Liver (tissue), 9 donors: ENCODE measurements around the gene ZNF557. TPM values are rescaled to one million over a fixed set of nuclear protein-coding genes. Genes with fewer than 3 reads are reported as not detected.

ENCODE experiments used
- DNase-seq: peaks from one replicate; pipeline ENCODE4 v3.0.0-alpha.2; 2017; ENCODE audit warnings: low spot score
- H3K27ac ChIP-seq, 2 donors: one replicate each; pipeline ENCODE4 v1.7.0; 2013; ENCODE audit warnings: inconsistent platforms in 2 of 2, low read length in 2 of 2, control low read depth in 1 of 2, low read depth in 1 of 2, mild to moderate bottlenecking in 1 of 2
- H3K27me3 ChIP-seq, 4 donors: one replicate each; pipeline versions ENCODE4 v1.6.1 to v1.7.0; 2013; ENCODE audit warnings: low read length in 3 of 4, inconsistent platforms in 1 of 4, mild to moderate bottlenecking in 1 of 4, moderate library complexity in 1 of 4; ENCODE audit not compliant: control insufficient read depth in 4 of 4, insufficient read depth in 4 of 4
- H3K36me3 ChIP-seq, 4 donors: one replicate each; pipeline versions ENCODE4 v1.6.1 to v1.7.0; 2013; ENCODE audit warnings: low read length in 3 of 4, mild to moderate bottlenecking in 3 of 4, low read depth in 1 of 4, moderate library complexity in 1 of 4; ENCODE audit not compliant: control insufficient read depth in 4 of 4, insufficient read depth in 3 of 4
- H3K4me1 ChIP-seq, 4 donors: one replicate each; pipeline versions ENCODE4 v1.6.1 to v1.7.0; 2013; ENCODE audit warnings: low read length in 3 of 4, mild to moderate bottlenecking in 3 of 4, moderate library complexity in 1 of 4; ENCODE audit not compliant: control insufficient read depth in 4 of 4, insufficient read depth in 4 of 4
- H3K4me3 ChIP-seq, 3 donors: one replicate each; pipeline versions ENCODE4 v1.6.1 to v1.7.0; 2013; ENCODE audit warnings: low read length in 3 of 3, control low read depth in 1 of 3, low read depth in 1 of 3, mild to moderate bottlenecking in 1 of 3
- H3K9ac ChIP-seq, 2 donors: one replicate each; pipeline ENCODE4 v1.7.0; 2013; ENCODE audit warnings: low read length in 2 of 2, mild to moderate bottlenecking in 2 of 2, moderate library complexity in 2 of 2, control low read depth in 1 of 2, low read depth in 1 of 2
- H3K9me3 ChIP-seq, 4 donors: one replicate each; pipeline versions ENCODE4 v1.6.1 to v1.7.0; 2013; ENCODE audit warnings: low read length in 3 of 4; ENCODE audit not compliant: control insufficient read depth in 4 of 4
- EGR1 ChIP-seq, 2 donors: IDR thresholded peaks; 2 replicates each; pipeline ENCODE4 v1.6.1; 2016 to 2018; ENCODE audit warnings: antibody characterized with exemption in 2 of 2, low read depth in 2 of 2
- FOXA2 ChIP-seq: IDR thresholded peaks from 2 replicates; pipeline ENCODE4 v1.6.1; 2016; ENCODE audit warnings: antibody characterized with exemption
- HNF4G ChIP-seq: IDR thresholded peaks from 2 replicates; pipeline ENCODE4 v1.6.1; 2016; ENCODE audit warnings: antibody characterized with exemption
- NR2F2 ChIP-seq: IDR thresholded peaks from 2 replicates; pipeline ENCODE4 v1.6.1; 2016; ENCODE audit warnings: antibody characterized with exemption
- RAD21 ChIP-seq, 2 donors: IDR thresholded peaks; 2 replicates each; pipeline ENCODE4 v1.6.1; 2016; ENCODE audit warnings: antibody characterized with exemption in 2 of 2, mild to moderate bottlenecking in 2 of 2
- RXRA ChIP-seq, 2 donors: IDR thresholded peaks; 2 replicates each; pipeline ENCODE4 v1.6.1; 2017 to 2018; ENCODE audit warnings: antibody characterized with exemption in 2 of 2, mild to moderate bottlenecking in 1 of 2
- TAF1 ChIP-seq: conservative IDR thresholded peaks from 2 replicates; pipeline ENCODE4 v1.6.1; 2016; ENCODE audit warnings: antibody characterized with exemption, mild to moderate bottlenecking
- YY1 ChIP-seq: IDR thresholded peaks from 2 replicates; pipeline ENCODE4 v1.6.1; 2016; ENCODE audit warnings: antibody characterized with exemption, mild to moderate bottlenecking
- whole genome bisulfite sequencing: extraction: QIAGEN DNeasy Blood & Tissue Kit; methylation state at CpG from one replicate; pipeline ENCODE4 v1.1.7; 2013; 5-methylcytosine and 5-hydroxymethylcytosine counted together
- polyA plus RNA-seq, 2 donors: library from polyadenylated mRNA; stranded (reverse) in 1 of 2; unstranded in 1 of 2; fragments of 200-250 nt in 1 of 2; fragments of >200 nt in 1 of 2; fragmentation: Nextera tagmentation in 1 of 2; extraction: Ambion mirVana in 1 of 2; gene quantifications; one replicate each; pipeline versions ENCODE4 v1.2.1 to v1.2.3, GENCODE V29; 2013 to 2015
- total RNA-seq, 2 donors: library from RNA; depleted of rRNA; stranded (reverse); fragments of >200 nt; gene quantifications; one replicate each; pipeline ENCODE4 v1.2.3, GENCODE V29; 2014
- TF ChIP-seq, protein P1 (sequence below): IDR thresholded peaks from 2 replicates; pipeline ENCODE4 v1.6.1; 2016; ENCODE audit warnings: antibody characterized with exemption, mild to moderate bottlenecking
- TF ChIP-seq, protein P2 (sequence below): fragments of 150-350 bp; IDR thresholded peaks from 2 replicates; pipeline ENCODE4 v1.5.1; 2017; ENCODE audit warnings: improper control_type of control experiment, low read depth, low read length; ENCODE audit not compliant: missing input control
- TF ChIP-seq, protein P3 (sequence below): IDR thresholded peaks from 2 replicates; pipeline ENCODE4 v1.6.1; 2016; ENCODE audit warnings: antibody characterized with exemption
- TF ChIP-seq, protein P4 (sequence below): IDR thresholded peaks from 2 replicates; pipeline ENCODE4 v1.6.1; 2016; ENCODE audit warnings: antibody characterized with exemption
- donor health status: healthy.
- donor health status: healthy.
- donor health status: healthy.
- donor health status: healthy.
- donor health status: healthy.

ZNF557 gene
- total and polyA plus RNA-seq, 4 donors = 1.4 to 6.0 (median 3.8) TPM

DNA sequence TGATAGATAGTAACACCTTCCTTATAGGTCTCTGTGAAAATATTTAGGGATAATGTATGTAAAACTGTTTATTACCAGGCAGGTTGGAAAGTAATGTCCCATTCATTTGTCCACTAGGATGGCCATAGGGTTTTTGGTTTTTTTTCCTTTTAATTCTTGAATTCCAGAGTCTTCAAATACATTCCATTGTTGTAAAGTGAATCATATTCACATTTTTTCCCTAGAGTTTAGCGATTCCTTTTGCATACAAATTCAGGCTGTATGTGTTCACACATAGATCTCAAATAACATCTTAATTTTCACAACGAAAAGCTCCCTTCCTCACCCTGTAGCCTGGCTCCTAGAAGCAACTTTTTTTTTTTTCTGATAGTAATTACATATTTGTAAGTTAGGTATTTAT lies 1.8 kb upstream of the ZNF557 start (continued):
- TF ChIP-seq, protein P1, sequence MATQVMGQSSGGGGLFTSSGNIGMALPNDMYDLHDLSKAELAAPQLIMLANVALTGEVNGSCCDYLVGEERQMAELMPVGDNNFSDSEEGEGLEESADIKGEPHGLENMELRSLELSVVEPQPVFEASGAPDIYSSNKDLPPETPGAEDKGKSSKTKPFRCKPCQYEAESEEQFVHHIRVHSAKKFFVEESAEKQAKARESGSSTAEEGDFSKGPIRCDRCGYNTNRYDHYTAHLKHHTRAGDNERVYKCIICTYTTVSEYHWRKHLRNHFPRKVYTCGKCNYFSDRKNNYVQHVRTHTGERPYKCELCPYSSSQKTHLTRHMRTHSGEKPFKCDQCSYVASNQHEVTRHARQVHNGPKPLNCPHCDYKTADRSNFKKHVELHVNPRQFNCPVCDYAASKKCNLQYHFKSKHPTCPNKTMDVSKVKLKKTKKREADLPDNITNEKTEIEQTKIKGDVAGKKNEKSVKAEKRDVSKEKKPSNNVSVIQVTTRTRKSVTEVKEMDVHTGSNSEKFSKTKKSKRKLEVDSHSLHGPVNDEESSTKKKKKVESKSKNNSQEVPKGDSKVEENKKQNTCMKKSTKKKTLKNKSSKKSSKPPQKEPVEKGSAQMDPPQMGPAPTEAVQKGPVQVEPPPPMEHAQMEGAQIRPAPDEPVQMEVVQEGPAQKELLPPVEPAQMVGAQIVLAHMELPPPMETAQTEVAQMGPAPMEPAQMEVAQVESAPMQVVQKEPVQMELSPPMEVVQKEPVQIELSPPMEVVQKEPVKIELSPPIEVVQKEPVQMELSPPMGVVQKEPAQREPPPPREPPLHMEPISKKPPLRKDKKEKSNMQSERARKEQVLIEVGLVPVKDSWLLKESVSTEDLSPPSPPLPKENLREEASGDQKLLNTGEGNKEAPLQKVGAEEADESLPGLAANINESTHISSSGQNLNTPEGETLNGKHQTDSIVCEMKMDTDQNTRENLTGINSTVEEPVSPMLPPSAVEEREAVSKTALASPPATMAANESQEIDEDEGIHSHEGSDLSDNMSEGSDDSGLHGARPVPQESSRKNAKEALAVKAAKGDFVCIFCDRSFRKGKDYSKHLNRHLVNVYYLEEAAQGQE = no peak
- no peak for TF ChIP-seq TAF1

DNA sequence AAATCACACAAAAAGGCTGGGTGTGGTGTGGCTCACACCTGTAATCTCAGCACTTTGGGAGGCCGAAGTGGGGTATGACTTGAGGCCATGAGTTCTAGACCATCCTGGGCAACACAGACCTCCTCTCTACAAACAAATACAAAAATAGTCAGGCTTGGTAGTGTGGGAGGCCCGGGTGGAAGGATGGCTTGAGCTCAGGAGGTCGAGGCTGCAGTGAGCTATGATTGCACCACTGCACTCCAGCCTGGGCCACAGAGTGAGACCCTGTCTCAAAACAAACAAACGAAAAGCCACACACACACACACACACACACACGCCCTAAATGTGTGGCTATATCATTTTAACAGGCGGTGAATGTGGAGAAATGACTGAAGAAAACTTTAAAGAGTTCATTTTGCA lies 904 bp upstream of the ZNF557 start:
- Histone ChIP-seq H3K4me3 (no peak overlapping the region), H3K27ac (no peak overlapping the region), H3K9me3 (peaks cover 0 to 7% (median 2%) of the 10 kb centered on the region in 4 donors), H3K36me3 (peaks cover 9 to 17% (median 15%) of the 10 kb centered on the region in 4 donors), H3K9ac (no peak overlapping the region), H3K4me1 (peaks cover 4 to 9% (median 8%) of the 10 kb centered on the region in 4 donors), H3K27me3 (no peaks in the 10 kb centered on the region)
- TF ChIP-seq FOXA2 (no peak), YY1 (no peak), EGR1 (IDR thresholded peaks at IDR 0.05; ENCODE audit: low read depth in 2 of 2) (no peak)
- WGBS = 85% methylated on average over 6 of the region's 6 CpGs
- DNase-seq = no peak

DNA sequence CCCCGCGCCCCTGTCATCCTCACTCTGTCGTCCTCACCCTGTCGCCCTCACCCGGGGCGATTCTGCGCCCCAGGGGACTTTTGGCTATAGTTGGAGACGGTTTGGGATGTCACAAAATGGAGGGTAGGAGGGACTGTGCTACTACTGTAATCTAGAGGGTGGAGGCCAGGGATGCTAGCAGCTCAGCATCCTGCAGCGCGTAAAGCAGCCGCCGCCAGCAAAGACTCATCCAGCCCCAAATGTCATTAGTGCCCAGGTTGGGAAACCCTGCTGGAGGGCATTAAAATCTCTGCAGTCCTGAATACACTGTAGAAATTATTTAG lies 362 bp downstream of the ZNF557 start:
- WGBS = under 1% methylated on average over 12 of the region's 12 CpGs
- peaks cover 16 to 26% (median 19%) of the 10 kb centered on the region in 4 donors for H3K36me3 ChIP-seq
- no peak for DNase-seq
- TF ChIP-seq, protein P2, sequence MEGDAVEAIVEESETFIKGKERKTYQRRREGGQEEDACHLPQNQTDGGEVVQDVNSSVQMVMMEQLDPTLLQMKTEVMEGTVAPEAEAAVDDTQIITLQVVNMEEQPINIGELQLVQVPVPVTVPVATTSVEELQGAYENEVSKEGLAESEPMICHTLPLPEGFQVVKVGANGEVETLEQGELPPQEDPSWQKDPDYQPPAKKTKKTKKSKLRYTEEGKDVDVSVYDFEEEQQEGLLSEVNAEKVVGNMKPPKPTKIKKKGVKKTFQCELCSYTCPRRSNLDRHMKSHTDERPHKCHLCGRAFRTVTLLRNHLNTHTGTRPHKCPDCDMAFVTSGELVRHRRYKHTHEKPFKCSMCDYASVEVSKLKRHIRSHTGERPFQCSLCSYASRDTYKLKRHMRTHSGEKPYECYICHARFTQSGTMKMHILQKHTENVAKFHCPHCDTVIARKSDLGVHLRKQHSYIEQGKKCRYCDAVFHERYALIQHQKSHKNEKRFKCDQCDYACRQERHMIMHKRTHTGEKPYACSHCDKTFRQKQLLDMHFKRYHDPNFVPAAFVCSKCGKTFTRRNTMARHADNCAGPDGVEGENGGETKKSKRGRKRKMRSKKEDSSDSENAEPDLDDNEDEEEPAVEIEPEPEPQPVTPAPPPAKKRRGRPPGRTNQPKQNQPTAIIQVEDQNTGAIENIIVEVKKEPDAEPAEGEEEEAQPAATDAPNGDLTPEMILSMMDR = no peak
- TF ChIP-seq, protein P3, sequence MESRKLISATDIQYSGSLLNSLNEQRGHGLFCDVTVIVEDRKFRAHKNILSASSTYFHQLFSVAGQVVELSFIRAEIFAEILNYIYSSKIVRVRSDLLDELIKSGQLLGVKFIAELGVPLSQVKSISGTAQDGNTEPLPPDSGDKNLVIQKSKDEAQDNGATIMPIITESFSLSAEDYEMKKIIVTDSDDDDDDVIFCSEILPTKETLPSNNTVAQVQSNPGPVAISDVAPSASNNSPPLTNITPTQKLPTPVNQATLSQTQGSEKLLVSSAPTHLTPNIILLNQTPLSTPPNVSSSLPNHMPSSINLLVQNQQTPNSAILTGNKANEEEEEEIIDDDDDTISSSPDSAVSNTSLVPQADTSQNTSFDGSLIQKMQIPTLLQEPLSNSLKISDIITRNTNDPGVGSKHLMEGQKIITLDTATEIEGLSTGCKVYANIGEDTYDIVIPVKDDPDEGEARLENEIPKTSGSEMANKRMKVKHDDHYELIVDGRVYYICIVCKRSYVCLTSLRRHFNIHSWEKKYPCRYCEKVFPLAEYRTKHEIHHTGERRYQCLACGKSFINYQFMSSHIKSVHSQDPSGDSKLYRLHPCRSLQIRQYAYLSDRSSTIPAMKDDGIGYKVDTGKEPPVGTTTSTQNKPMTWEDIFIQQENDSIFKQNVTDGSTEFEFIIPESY = no peak
- TF ChIP-seq RXRA (IDR thresholded peaks at IDR 0.05) (no peak), HNF4G (no peak), TAF1 (no peak), NR2F2 (no peak), RAD21 (IDR thresholded peaks at IDR 0.05) (no peak), EGR1 (IDR thresholded peaks at IDR 0.05; ENCODE audit: low read depth in 2 of 2) (no peak)
- TF ChIP-seq, protein P4, sequence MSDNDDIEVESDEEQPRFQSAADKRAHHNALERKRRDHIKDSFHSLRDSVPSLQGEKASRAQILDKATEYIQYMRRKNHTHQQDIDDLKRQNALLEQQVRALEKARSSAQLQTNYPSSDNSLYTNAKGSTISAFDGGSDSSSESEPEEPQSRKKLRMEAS = no peak
- H3K27ac ChIP-seq = peak overlapping the region; percentile 74 to 83
- no peaks in the 10 kb centered on the region for H3K27me3 ChIP-seq
- H3K9ac ChIP-seq = peak overlapping the region; percentile 56 to 57
- peak overlapping the region; percentile 66 to 88 (median 81) for H3K4me3 ChIP-seq
- H3K4me1 ChIP-seq = peaks cover 4 to 9% (median 8%) of the 10 kb centered on the region in 4 donors
- peaks cover 0 to 10% (median 2%) of the 10 kb centered on the region in 4 donors for H3K9me3 ChIP-seq
